GM21390 (cell line): ENCODE data around the gene TACR1.

Source experiments
- ATAC-seq: cut with Tn5 transposase; IDR thresholded peaks from one replicate; pipeline ENCODE4 v1.9.1; 2021; ENCODE audit not compliant: unreplicated experiment

The TACR1 gene

GRCh38 chr2:75023666-75024455 is 175.5 kb downstream of the TACR1 start:
- ATAC-seq, result no peak

GRCh38 chr2:75022516-75022915 is 176.8 kb downstream of the TACR1 start:
- ATAC-seq, result no peak

- ATAC-seq, result no peak
Observed at GRCh38 chr2:75021672-75022071, 177.6 kb downstream of the TACR1 start.

DNA sequence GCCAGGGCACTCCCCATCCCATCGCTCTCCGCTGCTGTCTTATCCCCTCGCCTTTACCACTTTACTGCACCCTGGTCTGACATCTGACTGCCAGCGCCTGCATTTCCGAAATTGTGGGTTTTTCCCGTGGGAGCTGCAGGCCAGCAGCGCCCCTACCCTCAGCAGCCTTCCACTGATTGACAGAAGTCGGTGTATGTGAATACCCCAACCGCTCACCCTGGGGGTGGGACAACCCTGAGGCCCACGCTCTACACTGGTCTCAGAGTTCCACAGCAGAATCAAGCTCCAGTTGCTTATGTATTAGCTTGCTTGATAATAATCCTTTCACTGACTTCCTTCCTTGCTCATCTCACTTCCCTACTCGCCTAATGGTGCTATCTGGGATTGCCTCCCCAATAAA is 178.8 kb downstream of the TACR1 start:
- ATAC-seq, result no peak

DNA sequence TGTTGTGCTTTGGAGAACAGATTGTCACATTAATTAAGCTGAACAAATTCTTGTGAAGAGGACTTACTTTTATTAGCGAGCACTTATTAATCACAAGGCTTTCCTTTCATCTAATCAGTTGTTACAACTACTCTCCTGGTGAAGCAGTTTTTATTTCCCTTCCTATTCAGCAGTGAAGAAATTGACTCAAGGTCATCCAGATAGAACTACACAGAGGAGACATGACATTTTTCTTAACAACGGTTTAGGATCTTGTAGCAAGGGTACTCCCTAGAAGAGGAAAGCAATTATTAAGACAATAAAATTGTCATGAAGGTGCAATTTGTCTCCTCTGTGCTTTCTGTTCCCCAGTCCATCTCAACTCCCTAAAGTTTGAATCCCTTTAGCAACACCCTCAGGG is 179.5 kb downstream of the TACR1 start:
- no peak for ATAC-seq

- no peak for ATAC-seq
Observed at GRCh38 chr2:75018162-75018561, 181.2 kb downstream of the TACR1 start.

DNA sequence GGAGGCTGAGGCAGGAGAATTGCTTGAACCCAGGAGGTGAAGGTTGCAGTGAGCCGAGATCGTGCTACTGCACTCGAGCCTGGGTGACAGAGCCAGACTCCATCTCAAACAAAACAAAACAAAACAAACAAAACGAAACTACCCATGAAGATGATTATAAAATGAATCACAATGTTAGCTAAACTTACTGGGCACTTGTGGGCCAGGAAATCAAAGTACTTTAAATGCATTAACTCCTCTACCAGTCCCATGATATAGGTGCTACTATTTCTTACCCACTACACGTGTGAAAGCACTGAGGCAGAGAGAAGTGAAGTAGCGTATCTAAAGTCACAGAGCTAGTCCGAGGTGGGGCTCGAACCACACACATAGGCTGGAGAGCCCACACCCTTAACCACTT is 187.2 kb downstream of the TACR1 start:
- ATAC-seq, result no peak

- no peak for ATAC-seq
Observed at GRCh38 chr2:75010571-75010970, 188.7 kb downstream of the TACR1 start.

DNA sequence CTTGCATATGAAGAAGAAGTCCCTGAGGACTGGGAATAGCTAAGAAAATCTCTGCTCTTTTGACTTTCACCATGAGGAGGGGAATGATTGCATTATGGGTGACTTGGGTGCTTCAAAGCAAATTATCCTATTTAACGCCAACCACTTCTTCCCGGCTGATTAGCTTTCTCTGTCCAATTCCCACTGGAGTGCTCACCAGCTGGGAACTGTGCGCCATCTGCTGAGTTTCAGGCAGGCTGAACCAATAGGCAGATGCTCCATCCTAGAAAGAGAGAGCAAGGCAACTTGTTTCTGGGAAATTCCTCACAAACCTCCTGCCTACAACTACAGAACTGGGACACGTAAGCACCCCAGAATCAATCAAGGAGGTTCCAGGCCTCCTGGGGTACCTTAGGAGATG is 191.5 kb downstream of the TACR1 start:
- ATAC-seq, result no peak

DNA sequence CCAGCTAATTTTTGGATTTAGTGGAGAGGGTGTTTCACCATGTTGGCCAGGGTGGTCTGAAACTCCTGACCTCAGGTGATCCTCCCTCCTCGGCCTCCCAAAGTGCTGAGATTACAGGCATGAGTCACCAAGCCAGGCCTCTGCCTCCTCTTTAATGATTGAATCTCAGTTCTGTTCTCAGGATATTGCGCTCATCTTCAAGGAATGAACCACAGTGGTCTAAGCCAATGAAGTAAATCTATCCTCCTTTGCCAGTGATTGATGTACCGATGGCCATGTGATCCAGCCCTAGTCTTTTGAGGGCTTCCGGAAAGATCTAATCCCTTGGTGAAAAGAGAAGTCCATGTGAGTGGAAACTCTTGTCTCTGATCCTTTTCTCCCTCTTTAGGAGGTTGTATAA is 192.3 kb downstream of the TACR1 start:
- no peak for ATAC-seq

GRCh38 chr2:75006041-75006440 is 193.3 kb downstream of the TACR1 start:
- no peak for ATAC-seq

GRCh38 chr2:75003773-75004172 is 195.5 kb downstream of the TACR1 start:
- no peak for ATAC-seq

DNA sequence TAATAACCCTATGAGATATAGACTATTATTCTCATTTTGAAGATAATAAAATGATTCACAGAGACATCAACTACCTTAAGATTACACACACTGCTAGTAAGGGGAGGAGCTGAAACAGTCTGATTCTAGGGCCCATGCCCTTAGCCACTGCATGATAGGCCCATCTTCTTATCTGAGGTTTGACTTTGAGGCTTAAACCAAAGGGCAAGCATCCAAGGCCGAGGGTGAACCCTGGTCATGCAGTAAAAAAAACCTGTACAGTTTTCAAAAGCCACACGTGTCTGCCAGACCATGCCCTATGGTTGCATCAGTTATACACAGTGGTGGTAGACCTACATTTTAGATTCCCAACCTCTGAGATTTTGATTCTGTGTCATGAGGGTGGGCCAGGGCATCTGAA is 196.0 kb downstream of the TACR1 start:
- no peak for ATAC-seq

DNA sequence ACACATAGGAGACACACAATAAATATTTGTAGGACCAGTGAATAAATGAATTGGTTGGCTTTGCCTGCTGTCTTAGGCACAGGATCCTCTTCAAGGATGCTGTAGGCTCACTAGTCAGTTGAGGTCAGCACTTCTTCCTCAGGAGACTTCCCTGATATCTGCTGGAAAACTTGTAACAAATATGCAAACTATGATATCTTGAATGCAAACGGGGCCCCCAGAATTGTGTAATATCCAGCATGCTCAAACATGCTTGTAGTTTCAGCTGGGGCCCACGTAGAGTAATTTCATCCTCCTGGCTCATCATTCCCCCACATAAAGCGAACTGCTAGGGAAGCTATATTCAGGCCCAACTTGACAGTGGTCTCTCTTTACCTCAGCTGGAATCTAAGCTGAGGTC is 197.3 kb downstream of the TACR1 start:
- no peak for ATAC-seq

DNA sequence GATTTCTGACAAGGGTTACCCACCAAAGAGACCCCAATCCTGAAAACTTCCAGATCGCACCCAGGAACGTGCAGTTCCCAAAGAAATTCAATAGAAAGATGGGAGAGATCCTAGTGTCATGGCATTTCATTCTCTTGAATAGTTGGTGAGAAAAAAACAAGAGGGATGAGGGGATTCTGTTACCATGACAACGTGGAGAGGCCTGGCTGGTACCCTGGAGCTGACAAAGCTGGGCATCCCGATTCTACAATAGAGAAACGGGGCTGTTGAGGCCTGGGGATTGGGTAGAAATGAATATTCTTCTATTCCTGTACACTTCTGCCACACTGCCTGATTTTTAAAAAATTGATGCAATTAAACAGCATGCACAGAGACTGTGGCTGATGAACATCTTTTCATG is 199.9 kb downstream of the TACR1 start:
- no peak for ATAC-seq
